Erythroblast (primary cell): ENCODE results near the gene SPTLC3.

Experiments used
- DNase-seq, 2 experiments: peaks; one replicate each; lab custom pipeline; 2025; lab: John Stamatoyannopoulos, UW
- GATA1 ChIP-seq: IDR thresholded peaks from 2 replicates; pipeline ENCODE4 v1.6.1; 2011; ENCODE audit warnings: low read depth, mild to moderate bottlenecking, control low read depth, low read length, moderate library complexity
- POLR2A ChIP-seq: IDR thresholded peaks from 2 replicates; pipeline ENCODE4 v1.6.1; 2011; ENCODE audit warnings: mild to moderate bottlenecking, low read length

The SPTLC3 gene

GRCh38 chr20:13170771-13171170 is 162.0 kb downstream of the SPTLC3 start:
- DNase-seq, result no peak
- TF ChIP-seq GATA1 (no peak), POLR2A (no peak)

DNA sequence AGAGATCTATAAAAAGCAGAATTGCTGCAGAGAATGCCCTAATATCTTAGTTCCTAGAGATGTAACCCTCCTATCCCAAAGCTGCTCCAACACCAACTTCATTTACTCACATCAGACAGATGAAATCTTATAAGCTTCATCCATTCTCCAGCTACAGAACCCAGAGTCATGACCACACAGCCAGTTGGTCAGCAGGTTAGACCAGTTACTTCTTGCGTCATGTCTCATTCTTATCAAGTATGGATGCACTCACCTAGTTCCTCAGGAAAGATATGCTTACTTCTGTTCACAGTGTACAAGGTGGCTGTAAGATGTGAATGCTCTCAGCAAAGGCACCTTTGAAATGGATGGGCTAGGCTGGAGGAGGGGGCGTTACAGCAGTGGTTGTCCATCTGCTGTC is 164.4 kb downstream of the SPTLC3 start:
- DNase-seq, result no peak
- no peak for TF ChIP-seq GATA1
- no peak for TF ChIP-seq POLR2A

DNA sequence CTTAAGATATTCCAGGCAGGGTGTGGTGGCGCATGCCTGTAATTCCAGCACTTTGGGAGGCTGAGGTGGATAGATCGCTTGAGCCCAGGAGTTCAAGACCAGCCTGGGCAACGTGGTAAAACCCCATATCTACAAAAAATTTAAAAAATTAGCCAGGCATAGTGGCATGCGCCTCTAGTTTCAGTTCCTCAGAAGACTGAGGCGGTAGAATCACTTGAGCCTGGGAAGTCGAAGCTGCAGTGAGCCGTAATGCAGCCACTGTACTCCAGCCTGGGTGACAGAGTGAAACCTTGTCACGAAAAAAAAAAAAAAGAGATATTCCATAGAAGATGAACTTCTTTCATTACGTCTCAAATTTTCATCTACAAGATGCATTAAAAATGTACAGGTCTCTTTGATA is 165.6 kb downstream of the SPTLC3 start:
- no peak for TF ChIP-seq GATA1
- no peak for TF ChIP-seq POLR2A
- no peak for DNase-seq

DNA sequence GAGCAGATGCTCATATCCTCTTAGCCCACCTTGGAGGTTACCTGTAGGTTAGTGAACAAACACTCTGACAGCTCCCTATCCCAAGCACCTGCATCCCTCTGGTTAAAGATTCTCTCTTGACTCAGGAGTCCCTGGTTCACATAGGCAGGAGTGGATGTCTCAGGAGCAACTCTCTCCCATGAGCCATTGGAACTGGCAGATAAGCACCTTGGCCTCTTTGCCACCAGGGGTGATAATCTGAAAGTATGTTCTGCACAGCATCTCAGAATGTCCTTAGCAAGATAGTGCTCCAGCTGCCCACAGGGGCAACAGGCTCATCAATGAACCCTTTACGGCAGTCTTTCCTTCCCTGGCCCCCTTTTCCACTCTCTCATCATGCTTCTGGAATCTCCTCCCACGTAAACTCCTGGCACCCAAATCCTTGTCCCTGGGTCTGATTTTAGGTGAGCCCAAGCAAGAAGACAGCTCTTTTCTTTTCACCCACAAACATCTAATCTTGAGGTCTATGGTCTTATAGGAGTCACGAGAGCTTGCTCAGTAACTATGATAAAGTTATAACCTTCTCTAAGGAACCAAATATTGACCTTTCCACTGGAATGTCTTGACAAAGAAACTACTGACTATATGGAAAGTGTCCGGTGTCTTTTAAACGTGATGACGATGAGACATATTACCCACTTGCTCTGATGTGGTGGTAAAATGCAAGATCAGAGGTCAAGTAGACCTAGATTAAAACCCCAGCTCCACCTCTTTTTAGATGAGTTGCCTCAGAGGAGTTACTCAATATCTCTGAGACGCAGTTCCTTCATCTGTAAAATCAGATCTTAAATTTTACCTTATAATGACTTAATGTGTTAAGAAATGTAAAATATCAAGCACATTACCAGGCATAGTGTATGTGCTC is 172.5 kb downstream of the SPTLC3 start:
- DNase-seq, result no peak
- TF ChIP-seq POLR2A (no peak), GATA1 (no peak)

DNA sequence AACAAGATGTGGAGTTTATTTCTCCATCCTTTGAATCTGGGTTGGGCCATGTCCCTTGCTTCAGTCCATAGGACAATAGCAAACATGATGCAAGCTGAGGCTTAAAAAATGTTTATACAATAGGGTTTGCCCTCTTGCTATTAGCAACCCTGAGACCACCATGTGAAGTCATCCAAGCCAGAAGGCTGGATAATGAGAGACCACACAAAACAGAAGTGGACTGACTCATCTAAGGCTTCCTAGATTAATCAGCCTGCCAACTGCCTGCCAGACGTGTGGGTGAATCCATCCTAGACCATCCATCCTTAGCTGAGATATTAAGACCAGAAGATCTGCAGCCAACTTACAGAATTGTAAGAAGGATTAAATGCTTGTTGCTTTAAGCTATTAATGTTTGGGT is 174.2 kb downstream of the SPTLC3 start:
- TF ChIP-seq GATA1 (no peak), POLR2A (no peak)
- DNase-seq, result no peak

DNA sequence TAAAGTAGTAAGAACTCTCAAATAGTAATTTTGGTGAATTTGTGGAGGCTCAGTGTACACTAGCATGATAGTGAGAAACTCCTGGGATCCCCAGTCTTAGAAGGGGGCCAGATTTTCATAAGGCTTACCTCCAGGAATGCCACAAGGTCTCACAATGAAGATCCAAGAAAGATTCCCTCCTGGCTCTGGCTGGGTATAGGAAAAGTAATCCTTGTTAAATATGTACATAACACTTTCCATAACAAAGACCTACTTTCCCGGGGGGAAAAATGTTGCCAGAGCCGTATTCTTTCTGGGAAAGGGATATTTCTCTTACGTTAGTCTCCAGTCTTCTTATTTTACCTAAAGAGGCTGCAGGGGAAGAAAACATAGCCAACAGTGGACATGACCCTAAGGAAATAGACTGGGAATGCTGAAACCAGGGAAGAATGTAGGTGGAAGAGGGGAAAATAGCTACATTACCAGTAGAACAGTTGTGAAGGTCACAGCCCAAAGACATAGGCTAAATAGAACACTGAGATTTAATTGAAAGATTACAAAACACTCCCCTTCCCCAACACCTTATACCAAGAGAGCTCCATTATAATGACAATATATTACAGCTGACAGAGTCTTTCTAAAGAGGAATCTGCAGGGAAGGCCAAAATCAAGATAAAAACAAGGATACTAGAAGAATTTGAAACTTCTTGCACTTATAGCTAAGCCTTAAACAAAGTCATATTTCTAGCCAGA is 177.4 kb downstream of the SPTLC3 start:
- DNase-seq, result no peak
- no peak for TF ChIP-seq POLR2A
- no peak for TF ChIP-seq GATA1

DNA sequence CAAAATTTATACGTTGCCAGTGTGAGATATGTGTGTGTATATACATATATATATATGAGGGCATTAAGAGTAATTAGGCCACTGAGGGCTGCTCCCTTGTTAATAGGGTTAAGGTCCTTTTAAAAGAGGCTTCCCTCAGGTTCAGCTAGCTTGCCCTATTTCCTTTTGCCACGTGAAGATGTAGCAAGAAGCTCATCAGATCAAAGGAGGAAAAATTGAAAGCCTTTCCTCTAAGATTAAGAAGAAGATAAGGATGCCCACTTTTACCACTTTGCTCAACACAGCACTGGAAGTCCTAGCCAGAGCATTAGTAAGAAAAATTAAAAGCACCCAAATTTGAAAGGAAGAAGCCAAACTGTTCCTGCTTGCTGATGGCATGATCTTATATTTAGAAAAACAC is 179.1 kb downstream of the SPTLC3 start:
- no peak for DNase-seq
- TF ChIP-seq GATA1 (no peak), POLR2A (no peak)

- no peak for DNase-seq
- no peak for TF ChIP-seq GATA1
- TF ChIP-seq POLR2A, result no peak
Measured at GRCh38 chr20:13199279-13199678, 190.5 kb downstream of the SPTLC3 start.

DNA sequence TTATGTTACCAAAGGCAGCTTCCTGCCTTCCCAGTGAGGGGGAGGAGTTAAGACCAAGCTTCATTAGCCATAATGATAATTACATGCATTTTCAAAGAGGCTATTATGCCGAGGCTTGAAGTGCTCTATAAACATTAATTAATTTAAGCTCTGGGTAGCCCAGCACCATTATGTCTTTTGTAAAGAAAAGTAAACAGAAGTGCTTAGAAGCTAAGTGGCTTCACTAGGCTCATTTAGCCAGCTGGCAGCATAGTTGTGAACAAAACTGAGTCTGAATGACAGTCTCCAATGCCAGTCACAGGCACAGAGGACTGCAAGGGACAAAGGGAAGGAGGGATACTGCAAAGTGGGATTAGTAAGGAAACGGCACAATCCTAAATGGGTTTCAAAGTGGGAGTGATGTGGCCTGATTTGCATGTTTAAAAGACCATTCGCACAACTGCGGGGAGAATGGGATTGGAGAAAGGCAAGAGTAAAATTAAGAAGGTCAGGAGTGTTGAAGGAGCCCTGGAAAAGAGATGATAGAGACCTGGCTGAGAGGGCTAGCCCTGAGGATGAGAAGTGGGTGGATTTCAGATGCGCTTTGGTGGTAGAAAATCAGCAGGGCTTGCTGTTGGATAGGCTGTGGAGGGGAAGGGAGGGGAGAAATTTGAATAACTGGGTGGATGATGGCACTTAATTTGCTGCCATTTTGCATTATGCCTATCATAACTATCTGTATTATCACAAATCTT is 192.2 kb downstream of the SPTLC3 start:
- TF ChIP-seq POLR2A (no peak), GATA1 (no peak)
- DNase-seq, result no peak

- no peak for TF ChIP-seq POLR2A
- no peak for TF ChIP-seq GATA1
- no peak for DNase-seq
Measured at GRCh38 chr20:13202565-13202964, 193.8 kb downstream of the SPTLC3 start.

DNA sequence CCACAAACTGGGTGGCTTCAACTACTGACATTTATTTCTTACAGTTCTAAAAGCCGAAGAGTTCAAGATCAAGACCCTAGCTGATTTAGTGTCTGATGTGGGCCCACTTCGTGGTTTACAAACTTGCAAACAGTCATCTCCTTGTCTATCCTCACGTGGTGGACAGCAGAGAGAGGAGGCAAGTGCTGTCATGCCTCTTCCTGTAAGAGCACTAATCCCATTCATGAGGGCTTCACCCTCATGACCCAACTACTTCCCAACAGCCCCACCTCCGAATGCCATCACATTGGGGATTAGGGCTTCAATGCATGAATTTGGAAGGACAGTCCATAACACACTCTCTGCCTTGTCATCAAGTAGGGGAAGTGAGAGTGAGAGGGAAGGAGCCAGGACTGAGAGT is 196.7 kb downstream of the SPTLC3 start:
- no peak for DNase-seq
- no peak for TF ChIP-seq POLR2A
- TF ChIP-seq GATA1, result no peak

GRCh38 chr20:13205848-13206434 is 197.2 kb downstream of the SPTLC3 start:
- no peak for TF ChIP-seq GATA1
- TF ChIP-seq POLR2A, result no peak
- DNase-seq, result no peak

DNA sequence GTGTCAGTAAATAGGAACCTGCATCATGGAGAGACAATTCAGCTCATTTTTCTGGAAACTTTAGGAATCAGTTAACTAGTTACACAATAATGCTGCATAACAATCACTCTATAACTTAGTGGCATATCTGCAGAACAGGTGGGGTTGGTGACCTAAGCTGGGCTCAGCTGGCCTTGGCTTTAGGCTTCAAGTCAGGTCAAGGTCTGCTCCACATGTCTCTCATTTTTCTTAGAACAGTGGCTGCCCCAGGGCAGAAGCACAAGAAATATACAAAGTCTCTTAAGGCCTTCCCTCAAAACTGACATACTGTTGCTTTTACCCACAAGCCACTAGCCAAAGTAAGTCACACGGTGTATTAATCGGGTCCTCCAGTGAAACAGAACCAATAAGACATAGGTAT is 198.2 kb downstream of the SPTLC3 start:
- no peak for TF ChIP-seq GATA1
- TF ChIP-seq POLR2A, result no peak
- DNase-seq, result no peak
